Mesenchymal stem cell (in vitro differentiated cells and primary cell): Measurements from ENCODE around the gene A1CF. TPM values are rescaled to one million over a fixed set of nuclear protein-coding genes. Genes with fewer than 3 reads are reported as not detected.
A peak's percentile ranks its signal among the peaks of the same experiment; 100 is the strongest.

Source experiments
- DNase-seq: peaks from one replicate; pipeline ENCODE4 v3.0.0-alpha.2; 2013
- H2AFZ ChIP-seq: one replicate; pipeline ENCODE4 v1.6.1; 2013; ENCODE audit warnings: low read depth, mild to moderate bottlenecking, control low read depth, inconsistent platforms, low read length, moderate library complexity
- H2AK5ac ChIP-seq: 2 replicates; pipeline ENCODE4 v1.6.1; 2013; ENCODE audit warnings: low read length, moderate library complexity, mild to moderate bottlenecking, inconsistent platforms; ENCODE audit not compliant: severe bottlenecking
- H2BK120ac ChIP-seq: one replicate; pipeline ENCODE4 v1.6.1; 2013; ENCODE audit warnings: low read depth, mild to moderate bottlenecking, inconsistent platforms, low read length, moderate library complexity
- H2BK12ac ChIP-seq, 2 experiments: one replicate each; pipeline ENCODE4 v1.6.1; 2013; ENCODE audit warnings: inconsistent platforms in 2 of 2, low read length in 2 of 2, mild to moderate bottlenecking in 2 of 2, moderate library complexity in 2 of 2, control low read depth in 1 of 2
- H2BK15ac ChIP-seq: one replicate; pipeline ENCODE4 v1.6.1; 2013; ENCODE audit warnings: mild to moderate bottlenecking, low read depth, inconsistent platforms; ENCODE audit not compliant: poor library complexity, severe bottlenecking
- H2BK5ac ChIP-seq: 2 replicates; pipeline ENCODE4 v1.6.1; 2013; ENCODE audit warnings: low read depth, mild to moderate bottlenecking, low read length, control low read depth, inconsistent platforms; ENCODE audit not compliant: poor library complexity, severe bottlenecking
- H3K14ac ChIP-seq, 2 experiments: one replicate each; pipeline ENCODE4 v1.6.1; 2013; ENCODE audit warnings: inconsistent platforms in 2 of 2, low read length in 2 of 2, control low read depth in 1 of 2, mild to moderate bottlenecking in 1 of 2, moderate library complexity in 1 of 2
- H3K18ac ChIP-seq, 2 experiments: one replicate each; pipeline ENCODE4 v1.6.1; 2013; ENCODE audit warnings: inconsistent platforms in 2 of 2, low read length in 2 of 2, control low read depth in 1 of 2, low read depth in 1 of 2, mild to moderate bottlenecking in 1 of 2
- H3K23ac ChIP-seq, 2 experiments: one replicate each; pipeline ENCODE4 v1.6.1; 2013; ENCODE audit warnings: inconsistent platforms in 2 of 2, low read length in 2 of 2, mild to moderate bottlenecking in 2 of 2, moderate library complexity in 2 of 2, control low read depth in 1 of 2
- H3K27ac ChIP-seq: 2 replicates; pipeline ENCODE4 v1.5.1; 2013; ENCODE audit warnings: mild to moderate bottlenecking, moderate library complexity, low read length, control low read depth, inconsistent platforms; ENCODE audit not compliant: poor library complexity, severe bottlenecking
- H3K27me3 ChIP-seq, 2 experiments: 2 replicates each; pipeline versions ENCODE4 v1.6.1 to v1.7.0; 2013; ENCODE audit warnings: low read length in 2 of 2, mild to moderate bottlenecking in 2 of 2, moderate library complexity in 2 of 2, control low read depth in 1 of 2, inconsistent platforms in 1 of 2; ENCODE audit not compliant: control insufficient read depth in 1 of 2, insufficient read depth in 1 of 2
- H3K36me3 ChIP-seq, 2 experiments: 2 replicates each; pipeline versions ENCODE4 v1.6.1 to v1.7.0; 2013; ENCODE audit warnings: low read length in 2 of 2, control low read depth in 1 of 2, inconsistent platforms in 1 of 2, low read depth in 1 of 2, mild to moderate bottlenecking in 1 of 2; ENCODE audit not compliant: insufficient read depth in 2 of 2, control insufficient read depth in 1 of 2
- H3K4ac ChIP-seq, 2 experiments: one replicate each; pipeline ENCODE4 v1.6.1; 2013; ENCODE audit warnings: inconsistent platforms in 2 of 2, low read length in 2 of 2, mild to moderate bottlenecking in 2 of 2, moderate library complexity in 2 of 2, control low read depth in 1 of 2, low read depth in 1 of 2
- H3K4me1 ChIP-seq: 2 replicates; pipeline ENCODE4 v1.6.1; 2013; ENCODE audit warnings: low read depth, low read length, control low read depth; ENCODE audit not compliant: control insufficient read depth, insufficient read depth
- H3K4me2 ChIP-seq: 2 replicates; pipeline ENCODE4 v1.6.1; 2013; ENCODE audit warnings: low read length, mild to moderate bottlenecking, inconsistent platforms; ENCODE audit not compliant: poor library complexity, severe bottlenecking
- H3K4me3 ChIP-seq, 2 experiments: 2 replicates each; pipeline versions ENCODE4 v1.5.1 to v1.7.0; 2013; ENCODE audit warnings: low read length in 2 of 2, mild to moderate bottlenecking in 2 of 2, control low read depth in 1 of 2, low read depth in 1 of 2; ENCODE audit not compliant: insufficient read depth in 1 of 2
- H3K79me1 ChIP-seq: replicated peaks from 2 replicates; pipeline ENCODE4 v1.6.1; 2013; ENCODE audit warnings: mild to moderate bottlenecking, control low read depth, low read length, inconsistent platforms; ENCODE audit not compliant: poor library complexity, severe bottlenecking
- H3K9ac ChIP-seq: 2 replicates; pipeline ENCODE4 v1.7.0; 2013; ENCODE audit warnings: mild to moderate bottlenecking, low read length, moderate library complexity
- H3K9me3 ChIP-seq: 2 replicates; pipeline ENCODE4 v1.7.0; 2013; ENCODE audit warnings: mild to moderate bottlenecking, low read length; ENCODE audit not compliant: control insufficient read depth
- H4K8ac ChIP-seq: one replicate; pipeline ENCODE4 v1.6.1; 2013; ENCODE audit warnings: inconsistent platforms, mild to moderate bottlenecking, low read length, moderate library complexity
- H4K91ac ChIP-seq: one replicate; pipeline ENCODE4 v1.6.1; 2013; ENCODE audit warnings: mild to moderate bottlenecking, low read length, inconsistent platforms
- WGBS: methylation state at CpG from one replicate; pipeline ENCODE4 v1.1.7; 2013; ENCODE audit warnings: mixed read lengths; 5-methylcytosine and 5-hydroxymethylcytosine counted together
- polyA plus RNA-seq, 2 experiments: library from polyadenylated mRNA; stranded (reverse); fragments of 200-250 nt; gene quantifications; one replicate each; pipeline ENCODE4 v1.2.3, GENCODE V29; 2013

The A1CF gene
- not detected for polyA plus RNA-seq (2013, experiment 1 of 2)
- not detected for polyA plus RNA-seq (2013, experiment 2 of 2)

- peaks cover 0 to 26% of the 10 kb centered on the region in 2 experiments for H3K27me3 ChIP-seq
- H2BK15ac ChIP-seq = no peak within 1 kb of the TSS
- H3K4ac ChIP-seq = no peak within 1 kb of the TSS
- no peak within 1 kb of the TSS for H3K23ac ChIP-seq
- H3K4me2 ChIP-seq = no peak within 1 kb of the TSS
- H2BK120ac ChIP-seq = no peak within 1 kb of the TSS
- H3K4me1 ChIP-seq = no peaks in the 10 kb centered on the region
- H3K9ac ChIP-seq = no peak within 1 kb of the TSS
- H2BK12ac ChIP-seq = no peak within 1 kb of the TSS
- H3K14ac ChIP-seq = no peak within 1 kb of the TSS
- WGBS = 89% methylated on average over 6 of the region's 7 CpGs
- no peak within 1 kb of the TSS for H2AFZ ChIP-seq
- H4K8ac ChIP-seq = no peak within 1 kb of the TSS
- H3K36me3 ChIP-seq = no peaks in the 10 kb centered on the region
- no peak within 1 kb of the TSS for H4K91ac ChIP-seq
- H3K4me3 ChIP-seq = no peak within 1 kb of the TSS
- H3K9me3 ChIP-seq = no peaks in the 10 kb centered on the region
- H3K18ac ChIP-seq = no peak within 1 kb of the TSS
- H2BK5ac ChIP-seq = no peak within 1 kb of the TSS
- no peak for DNase-seq
- no peaks in the 10 kb centered on the region for H3K79me1 ChIP-seq
- no peak within 1 kb of the TSS for H2AK5ac ChIP-seq
- H3K27ac ChIP-seq = no peak within 1 kb of the TSS
Observed at GRCh38 chr10:50885097-50885859, at the start of gene A1CF. A1CF (minus strand) TSS chr10:50885627; CDS start chr10:50859940, 25,687 bp downstream.

- no peak for DNase-seq
- Histone ChIP-seq H4K91ac (no peak overlapping the region), H4K8ac (no peak overlapping the region), H3K9me3 (no peaks in the 10 kb centered on the region), H3K79me1 (no peaks in the 10 kb centered on the region), H3K4ac (no peak overlapping the region), H3K4me3 (no peak overlapping the region), H2AK5ac (no peak overlapping the region), H3K14ac (no peak overlapping the region), H3K9ac (no peak overlapping the region), H2BK15ac (peak overlapping the region; percentile 23), H3K23ac (no peak overlapping the region), H2BK5ac (no peak overlapping the region), H3K18ac (no peak overlapping the region), H3K4me2 (no peak overlapping the region), H3K36me3 (no peaks in the 10 kb centered on the region), H2BK12ac (no peak overlapping the region), H3K27me3 (peaks cover 0 to 3% of the 10 kb centered on the region in 2 experiments), H2BK120ac (no peak overlapping the region), H3K4me1 (no peaks in the 10 kb centered on the region), H2AFZ (no peak overlapping the region), H3K27ac (peak overlapping the region; percentile 31)
- 80% methylated on average over 2 of the region's 3 CpGs for WGBS
Observed at GRCh38 chr10:50931948-50932431, 46.6 kb upstream of the A1CF start.

GRCh38 chr10:50929670-50930069 is 44.2 kb upstream of the A1CF start:
- no peak overlapping the region for H2BK5ac ChIP-seq
- H2AK5ac ChIP-seq = no peak overlapping the region
- no peak overlapping the region for H2BK120ac ChIP-seq
- no peak overlapping the region for H2BK12ac ChIP-seq
- no peaks in the 10 kb centered on the region for H3K9me3 ChIP-seq
- no peak overlapping the region for H3K18ac ChIP-seq
- no peak overlapping the region for H2AFZ ChIP-seq
- H3K4me2 ChIP-seq = no peak overlapping the region
- WGBS = no CpG with 5 or more reads among the region's 1 CpG
- no peaks in the 10 kb centered on the region for H3K36me3 ChIP-seq
- H2BK15ac ChIP-seq = no peak overlapping the region
- H3K27ac ChIP-seq = no peak overlapping the region
- no peak for DNase-seq
- H3K4me3 ChIP-seq = no peak overlapping the region
- H3K4ac ChIP-seq = no peak overlapping the region
- H3K4me1 ChIP-seq = no peaks in the 10 kb centered on the region
- no peak overlapping the region for H3K9ac ChIP-seq
- H3K14ac ChIP-seq = no peak overlapping the region
- peaks cover 0 to 3% of the 10 kb centered on the region in 2 experiments for H3K27me3 ChIP-seq
- H4K91ac ChIP-seq = no peak overlapping the region
- no peak overlapping the region for H4K8ac ChIP-seq
- no peak overlapping the region for H3K23ac ChIP-seq
- H3K79me1 ChIP-seq = no peaks in the 10 kb centered on the region

- Histone ChIP-seq H3K18ac (no peak overlapping the region), H2BK5ac (no peak overlapping the region), H3K23ac (no peak overlapping the region), H3K9ac (no peak overlapping the region), H3K9me3 (no peaks in the 10 kb centered on the region), H3K79me1 (no peaks in the 10 kb centered on the region), H3K4me3 (no peak overlapping the region), H3K27me3 (peaks cover 0 to 3% of the 10 kb centered on the region in 2 experiments), H3K27ac (no peak overlapping the region), H3K4ac (no peak overlapping the region), H3K14ac (no peak overlapping the region), H3K4me1 (no peaks in the 10 kb centered on the region), H2AFZ (no peak overlapping the region), H3K4me2 (no peak overlapping the region), H2AK5ac (no peak overlapping the region), H2BK120ac (no peak overlapping the region), H4K91ac (no peak overlapping the region), H3K36me3 (no peaks in the 10 kb centered on the region), H4K8ac (no peak overlapping the region), H2BK15ac (no peak overlapping the region), H2BK12ac (no peak overlapping the region)
- no peak for DNase-seq
- WGBS = 50% methylated on average over 2 of the region's 2 CpGs
Observed at GRCh38 chr10:50928190-50928552, 42.7 kb upstream of the A1CF start.
